Keratinocyte (primary cell): ENCODE results near the gene SMC2. TPM values are rescaled to one million over a fixed set of nuclear protein-coding genes. Genes with fewer than 3 reads are reported as not detected.

Experiments
- DNase-seq: peaks from one replicate; pipeline ENCODE4 v3.0.0-alpha.2; 2011; ENCODE audit warnings: low read depth, missing footprints, low spot score
- FAIRE-seq: peaks from 2 replicates; lab custom pipeline; 2011; peaks lifted over from hg19 to GRCh38; lab: Jason Lieb, UNC
- H2AFZ ChIP-seq: 2 replicates; pipeline ENCODE4 v1.6.0; 2012; ENCODE audit warnings: low read length, control low read depth, inconsistent platforms; ENCODE audit not compliant: control insufficient read depth
- H3K27ac ChIP-seq: 2 replicates; pipeline ENCODE4 v1.5.1; 2011; ENCODE audit warnings: low read length; ENCODE audit not compliant: control insufficient read depth, insufficient read depth
- H3K27me3 ChIP-seq: 3 replicates; pipeline ENCODE4 v1.6.0; 2011; ENCODE audit warnings: low read length; ENCODE audit not compliant: control insufficient read depth, insufficient read depth; ENCODE audit errors: extremely low read depth
- H3K36me3 ChIP-seq, 2 experiments: 2 replicates in 1 of 2; 3 replicates in 1 of 2; pipeline ENCODE4 v1.5.1; 2011; ENCODE audit warnings: low read length in 2 of 2, mild to moderate bottlenecking in 1 of 2; ENCODE audit not compliant: control insufficient read depth in 2 of 2, insufficient read depth in 2 of 2; ENCODE audit errors: extremely low read depth in 1 of 2
- H3K4me1 ChIP-seq: 3 replicates; pipeline ENCODE4 v1.5.1; 2011; ENCODE audit warnings: low read length; ENCODE audit not compliant: control insufficient read depth, insufficient read depth; ENCODE audit errors: extremely low read depth
- H3K4me2 ChIP-seq: 3 replicates; pipeline ENCODE4 v1.6.0; 2011; ENCODE audit warnings: low read depth, low read length; ENCODE audit not compliant: control insufficient read depth, insufficient read depth; ENCODE audit errors: extremely low read depth
- H3K4me3 ChIP-seq, 3 experiments: fragments of 200-600 bp in 1 of 3; sonication (generic) in 1 of 3; 2 replicates in 2 of 3; 3 replicates in 1 of 3; pipeline ENCODE4 v1.5.1; 2011 to 2016; ENCODE audit warnings: low read length in 3 of 3, mild to moderate bottlenecking in 3 of 3, control low read depth in 2 of 3, inconsistent platforms in 1 of 3, low read depth in 1 of 3, mixed read lengths in 1 of 3, mixed run types in 1 of 3, moderate library complexity in 1 of 3; ENCODE audit not compliant: control insufficient read depth in 2 of 3, insufficient read depth in 2 of 3; ENCODE audit errors: extremely low read depth in 1 of 3
- H3K79me2 ChIP-seq: 2 replicates; pipeline ENCODE4 v1.6.0; 2012; ENCODE audit warnings: low read length; ENCODE audit not compliant: control insufficient read depth, insufficient read depth
- H3K9ac ChIP-seq: 3 replicates; pipeline ENCODE4 v1.6.0; 2011; ENCODE audit warnings: low read length; ENCODE audit not compliant: control insufficient read depth, insufficient read depth; ENCODE audit errors: extremely low read depth
- H3K9me1 ChIP-seq: 3 replicates; pipeline ENCODE4 v1.6.0; 2011; ENCODE audit warnings: low read length; ENCODE audit not compliant: control insufficient read depth, insufficient read depth; ENCODE audit errors: extremely low read depth
- H3K9me3 ChIP-seq: 2 replicates; pipeline ENCODE4 v1.5.1; 2012; ENCODE audit warnings: low read depth, low read length; ENCODE audit not compliant: control insufficient read depth
- H4K20me1 ChIP-seq: 3 replicates; pipeline ENCODE4 v1.6.0; 2011; ENCODE audit warnings: low read length; ENCODE audit not compliant: control insufficient read depth, insufficient read depth; ENCODE audit errors: extremely low read depth
- CTCF ChIP-seq, 3 experiments: IDR thresholded peaks in 1 of 3; conservative IDR thresholded peaks in 1 of 3; optimal IDR thresholded peaks in 1 of 3; 2 replicates in 2 of 3; 3 replicates in 1 of 3; pipeline versions ENCODE3 to v1.5.1; 2011; ENCODE audit warnings: low read length in 3 of 3, mild to moderate bottlenecking in 3 of 3, moderate library complexity in 2 of 3, control low read depth in 1 of 3, inconsistent platforms in 1 of 3; ENCODE audit not compliant: insufficient read depth in 2 of 3; ENCODE audit errors: extremely low read depth in 1 of 3
- EZH2 ChIP-seq: IDR thresholded peaks from one replicate; pipeline ENCODE4 v1.6.1; 2012; ENCODE audit warnings: inconsistent platforms, mild to moderate bottlenecking, low read length, moderate library complexity
- dilution Hi-C: fragments of 300-500 bp; cut with MboI; formaldehyde crosslinking; loops from one replicate; pipeline ENCODE4 v1.7.0; 2020; ENCODE audit warnings: low sequenced_read_pairs; ENCODE audit not compliant: extremely low pct_ligation_motif_present
- polyA plus RNA-seq, 5 experiments: library from polyadenylated mRNA; depleted of rRNA in 3 of 5; stranded (reverse) in 3 of 5; stranded (forward) in 1 of 5; unstranded in 1 of 5; fragments of >200 nt; gene quantifications; 1 replicate in 1 of 5; 2 replicates in 3 of 5; 3 replicates in 1 of 5; pipeline versions ENCODE4 v1.2.1 to v1.2.3, GENCODE V29; 2011 to 2012; ENCODE audit warnings: missing spikeins in 2 of 5, low read depth in 1 of 5, low replicate concordance in 1 of 5

The SMC2 gene
- polyA plus RNA-seq, 1 donor (not counting 4 experiments of a cell fraction or from before 2014, with no cell fraction given) = 13.9 TPM

- H3K9ac ChIP-seq = no peak overlapping the region
- no peak for FAIRE-seq
Measured at GRCh38 chr9:104121022-104121421, 26.9 kb downstream of the SMC2 start.

GRCh38 chr9:104138243-104138868 lies 44.2 kb downstream of the SMC2 start:
- H3K36me3 ChIP-seq = no peaks in the 10 kb centered on the region
- DNase-seq = no peak
- no peak overlapping the region for H3K4me3 ChIP-seq
- no peaks in the 10 kb centered on the region for H3K9me1 ChIP-seq
- H3K27me3 ChIP-seq = no peaks in the 10 kb centered on the region
- H3K4me2 ChIP-seq = no peak overlapping the region
- no peak overlapping the region for H3K9ac ChIP-seq
- no peaks in the 10 kb centered on the region for H4K20me1 ChIP-seq
- dilution Hi-C loops = no loop called here
- TF ChIP-seq CTCF (optimal IDR thresholded peaks at IDR 0.05 in 1 of 3, IDR thresholded peaks at IDR 0.05 in 1 of 3, conservative IDR thresholded peaks at IDR 0.05 in 1 of 3; ENCODE audit: extremely low read depth in 1 of 3, insufficient read depth in 2 of 3, low read length in 3 of 3) (no peak), EZH2 (no peak)
- no peaks in the 10 kb centered on the region for H3K9me3 ChIP-seq
- no peak for FAIRE-seq
- H3K79me2 ChIP-seq = no peaks in the 10 kb centered on the region
- no peak overlapping the region for H3K27ac ChIP-seq
- H2AFZ ChIP-seq = no peak overlapping the region
- H3K4me1 ChIP-seq = no peaks in the 10 kb centered on the region

More at GRCh38 chr9:104121022-104121421, 26.9 kb downstream of the SMC2 start:
- H3K4me2 ChIP-seq = no peak overlapping the region
- no peaks in the 10 kb centered on the region for H3K4me1 ChIP-seq
- no peaks in the 10 kb centered on the region for H3K9me1 ChIP-seq
- no peak for DNase-seq
- no peaks in the 10 kb centered on the region for H3K9me3 ChIP-seq
- H3K36me3 ChIP-seq = peaks cover 0 to 10% of the 10 kb centered on the region in 2 experiments
- no peak for TF ChIP-seq CTCF (optimal IDR thresholded peaks at IDR 0.05 in 1 of 3, IDR thresholded peaks at IDR 0.05 in 1 of 3, conservative IDR thresholded peaks at IDR 0.05 in 1 of 3; ENCODE audit: extremely low read depth in 1 of 3, insufficient read depth in 2 of 3, low read length in 3 of 3)
- no peak for TF ChIP-seq EZH2
- H3K27ac ChIP-seq = no peak overlapping the region
- no peak overlapping the region for H3K4me3 ChIP-seq
- H4K20me1 ChIP-seq = no peaks in the 10 kb centered on the region
- H3K79me2 ChIP-seq = no peaks in the 10 kb centered on the region
- no peaks in the 10 kb centered on the region for H3K27me3 ChIP-seq
- dilution Hi-C loops = no loop called here
- H2AFZ ChIP-seq = no peak overlapping the region
